Measurements from ENCODE around the gene RPL6.
"Not testable (repeated sequence)": the region's sequence is repeated elsewhere in the genome, so short reads cannot be mapped to it uniquely, and the experiment has no call there.

Gene RPL6

DNA sequence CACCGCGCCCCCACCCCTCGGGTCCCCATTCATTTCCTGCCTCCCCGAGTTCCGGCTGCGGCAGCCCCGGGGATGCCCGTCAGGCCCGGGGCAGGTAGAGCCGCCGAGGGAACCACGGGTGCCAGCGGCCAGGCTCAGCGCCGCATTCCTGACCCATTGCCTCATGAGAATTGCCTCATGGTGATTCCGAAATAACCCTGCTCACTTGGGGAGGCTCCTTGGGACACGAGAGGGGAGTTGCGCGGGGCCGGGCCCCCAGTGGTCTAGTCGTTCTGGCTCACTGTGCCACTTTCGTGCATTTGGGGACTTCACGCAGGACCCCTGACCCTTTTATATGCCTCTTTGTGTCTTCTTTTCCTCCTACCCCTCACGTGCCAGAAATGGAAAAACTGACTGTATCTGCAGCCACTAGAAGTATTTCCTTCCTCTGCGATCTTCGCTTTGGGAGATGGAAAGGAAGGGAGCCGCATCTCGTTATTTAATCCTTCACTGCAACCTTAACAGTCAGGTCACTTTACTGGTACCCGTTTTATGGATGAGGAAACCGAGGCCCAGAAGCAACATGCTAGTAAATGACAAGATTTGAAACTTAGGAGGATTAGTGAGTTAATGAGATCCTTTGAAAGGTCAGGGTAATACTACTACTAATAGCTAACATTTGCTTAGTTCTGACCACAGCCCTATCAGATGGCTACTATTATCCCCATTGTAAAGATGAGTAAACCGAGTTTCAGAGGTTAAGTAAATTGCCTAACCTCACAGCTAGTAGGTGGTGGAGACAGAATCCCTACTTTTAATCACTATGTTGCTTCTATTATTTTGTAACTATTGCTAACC lies 10.1 kb upstream of the RPL6 start:
- peak overlapping the region; percentile 97 for H3K4me3 ChIP-seq (ENCODE audit: low read depth, low read length)
- no peak for TF ChIP-seq CTCF (IDR thresholded peaks at IDR 0.05; ENCODE audit: borderline replicate concordance, insufficient read depth, low read depth, low read length)

DNA sequence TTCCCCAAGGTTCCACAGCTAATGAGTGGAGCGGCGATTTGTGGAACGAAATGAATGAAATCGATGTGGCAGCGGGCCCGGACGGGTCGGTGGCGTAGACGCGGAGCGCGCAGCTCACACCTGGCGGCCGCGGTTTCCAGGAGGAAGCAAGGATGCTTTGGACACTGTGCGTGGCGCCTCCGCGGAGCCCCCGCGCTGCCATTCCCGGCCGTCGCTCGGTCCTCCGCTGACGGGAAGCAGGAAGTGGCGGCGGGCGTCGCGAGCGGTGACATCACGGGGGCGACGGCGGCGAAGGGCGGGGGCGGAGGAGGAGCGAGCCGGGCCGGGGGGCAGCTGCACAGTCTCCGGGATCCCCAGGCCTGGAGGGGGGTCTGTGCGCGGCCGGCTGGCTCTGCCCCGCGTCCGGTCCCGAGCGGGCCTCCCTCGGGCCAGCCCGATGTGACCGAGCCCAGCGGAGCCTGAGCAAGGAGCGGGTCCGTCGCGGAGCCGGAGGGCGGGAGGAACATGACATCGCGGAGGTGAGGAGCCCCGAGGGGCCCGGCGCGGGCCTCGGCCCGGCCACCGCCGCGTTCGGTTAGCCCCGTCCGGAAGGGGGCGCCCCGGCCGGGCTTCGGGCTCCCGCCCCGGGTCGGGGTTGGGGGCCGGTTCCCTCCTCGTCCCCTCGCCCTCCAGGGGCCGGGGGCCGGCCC lies 9.3 kb upstream of the RPL6 start, which contains the start of gene PTPN11:
TSS of gene PTPN11 (plus strand) at position 340 of the 689 bp plus-strand sequence. CDS start at position 505, 165 bp downstream.
- H3K4me3 ChIP-seq (ENCODE audit: low read depth, low read length): peak within 1 kb of the TSS; percentile 97
- TF ChIP-seq CTCF (IDR thresholded peaks at IDR 0.05; ENCODE audit: borderline replicate concordance, insufficient read depth, low read depth, low read length): peak; percentile 57; the same call in 1 of the 2 replicates

DNA sequence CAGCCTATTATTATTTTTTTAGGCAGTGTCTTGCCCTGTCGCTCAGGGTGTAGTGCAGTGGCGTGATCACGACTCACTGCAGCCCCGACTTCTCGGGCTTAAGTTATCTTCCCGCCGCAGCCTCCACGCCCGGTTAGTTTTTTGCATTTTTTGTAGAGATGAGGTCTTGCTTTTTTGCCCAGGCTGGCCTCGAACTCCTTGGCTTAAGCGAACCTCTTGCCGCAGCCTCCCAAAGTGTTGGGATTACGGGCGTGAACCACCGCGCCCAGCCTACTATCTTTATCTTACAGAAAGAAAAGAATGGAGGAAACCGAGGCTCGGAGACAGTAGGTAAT lies 8.8 kb upstream of the RPL6 start:
- TF ChIP-seq CTCF (IDR thresholded peaks at IDR 0.05; ENCODE audit: borderline replicate concordance, insufficient read depth, low read depth, low read length): no peak
- H3K4me3 ChIP-seq (ENCODE audit: low read depth, low read length): peak overlapping the region; percentile 97

DNA sequence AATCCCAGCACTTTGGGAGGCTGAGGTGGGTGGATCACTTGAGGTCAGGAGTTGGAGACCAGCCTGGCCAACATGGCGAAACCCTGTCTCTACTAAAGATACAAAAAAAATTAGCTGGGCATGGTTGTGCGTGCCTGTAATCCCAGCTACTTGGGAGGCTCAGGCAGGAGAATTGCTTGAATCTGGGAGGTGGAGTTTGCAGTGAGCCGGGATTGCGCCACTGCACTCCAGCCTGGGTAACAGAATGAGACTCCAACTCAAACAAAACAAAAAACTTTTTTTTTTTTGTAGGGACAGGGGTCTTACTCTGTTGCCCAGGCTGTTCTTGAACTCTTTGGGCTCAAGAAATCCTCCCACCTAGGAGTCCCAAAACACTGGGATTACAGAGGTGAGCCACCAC lies 6.1 kb upstream of the RPL6 start:
- H3K4me3 ChIP-seq (ENCODE audit: low read depth, low read length): not testable (repeated sequence)

DNA sequence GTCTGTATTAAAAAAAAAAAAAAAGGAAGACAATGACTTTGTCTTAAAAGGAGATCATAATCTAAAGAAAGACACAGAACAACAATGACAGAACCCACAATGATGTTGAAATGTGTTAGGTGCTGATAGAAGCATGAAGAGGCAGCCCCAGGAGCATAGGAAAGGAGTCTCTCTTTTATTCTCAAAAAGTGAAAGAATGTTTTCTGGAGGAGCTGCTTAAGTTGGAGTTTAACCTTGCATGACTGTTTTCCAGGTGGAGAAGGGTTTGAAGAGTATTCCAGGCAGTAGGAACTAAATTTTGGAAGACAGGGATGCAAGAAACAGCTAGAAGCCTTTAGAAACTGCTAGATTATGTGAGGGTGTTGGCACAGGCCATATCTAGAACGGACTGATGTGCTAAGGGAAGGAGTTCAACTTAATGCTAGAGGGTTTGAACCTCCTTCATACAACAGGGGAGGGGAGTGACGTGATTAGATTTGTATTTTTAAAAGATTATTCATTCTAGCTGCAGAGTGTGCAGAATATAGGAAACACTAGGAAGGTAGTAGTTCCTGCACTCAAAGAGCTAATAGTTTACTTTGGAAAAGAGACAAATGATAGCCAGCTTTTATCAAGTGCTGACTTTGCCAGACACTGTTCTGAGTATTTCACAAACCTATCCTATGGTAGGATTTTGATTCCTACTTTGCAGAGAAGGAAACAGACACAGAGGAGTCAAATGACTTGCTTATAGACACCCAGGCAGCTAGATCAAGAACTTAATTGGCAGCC lies 4.6 kb upstream of the RPL6 start:
- H3K4me3 ChIP-seq (ENCODE audit: low read depth, low read length): no peak overlapping the region
- TF ChIP-seq CTCF (IDR thresholded peaks at IDR 0.05; ENCODE audit: borderline replicate concordance, insufficient read depth, low read depth, low read length): no peak

GRCh38 chr12:112409906-112410244 lies 470 bp upstream of the RPL6 start:
- no peak for TF ChIP-seq CTCF (IDR thresholded peaks at IDR 0.05; ENCODE audit: borderline replicate concordance, insufficient read depth, low read depth, low read length)
- H3K4me3 ChIP-seq (ENCODE audit: low read depth, low read length): no peak overlapping the region

GRCh38 chr12:112408621-112409020 lies 784 bp downstream of the RPL6 start:
- TF ChIP-seq CTCF (IDR thresholded peaks at IDR 0.05; ENCODE audit: borderline replicate concordance, insufficient read depth, low read depth, low read length): no peak
- H3K4me3 ChIP-seq (ENCODE audit: low read depth, low read length): peak overlapping the region; percentile 73

- H3K4me3 ChIP-seq (ENCODE audit: low read depth, low read length): peak overlapping the region; percentile 73
Observed at GRCh38 chr12:112407683-112408082, 1.7 kb downstream of the RPL6 start.

Measured in GM12875 (cell line).